Right cardiac atrium (tissue), 5 donors: ENCODE data around the gene PRLH. TPM values are rescaled to one million over a fixed set of nuclear protein-coding genes. Genes with fewer than 3 reads are reported as not detected.

ENCODE experiments used
- ATAC-seq, 2 donors: fragments of 200-7000 bp; cut with Tn5 transposase; one replicate each; pipeline versions ENCODE4 v1.8.0 to v1.9.1; 2020; ENCODE audit warnings: moderate library complexity in 2 of 2, mild to moderate bottlenecking in 1 of 2
- DNase-seq, 3 donors: peaks; one replicate each; pipeline ENCODE4 v3.0.0-alpha.2; 2020
- H3K27ac ChIP-seq: one replicate; pipeline ENCODE4 v1.5.1; 2013; ENCODE audit warnings: mild to moderate bottlenecking, low read length, control low read depth, moderate library complexity
- H3K27me3 ChIP-seq: one replicate; pipeline ENCODE4 v1.6.1; 2013; ENCODE audit not compliant: control insufficient read depth, insufficient read depth
- H3K4me1 ChIP-seq: one replicate; pipeline ENCODE4 v1.6.1; 2013; ENCODE audit warnings: low read length; ENCODE audit not compliant: control insufficient read depth, insufficient read depth
- H3K4me3 ChIP-seq: one replicate; pipeline ENCODE4 v1.5.1; 2013; ENCODE audit warnings: low read length, control low read depth
- H3K9me3 ChIP-seq: one replicate; pipeline ENCODE4 v1.6.1; 2013; ENCODE audit warnings: low read length; ENCODE audit not compliant: control insufficient read depth
- WGBS: extraction: QIAGEN DNeasy Blood & Tissue Kit; methylation state at CpG from one replicate; pipeline ENCODE4 v1.1.7; 2013; 5-methylcytosine and 5-hydroxymethylcytosine counted together
- intact Hi-C, 4 donors: fragments of 100-400 bp; cut with DNase I; formaldehyde crosslinking; loops; one replicate each; pipeline versions ENCODE4 v1.11.0 to v1.14.0; 2022 to 2023
- polyA plus RNA-seq: library from polyadenylated mRNA; stranded (reverse); fragments of 200-250 nt; gene quantifications from one replicate; pipeline ENCODE4 v1.2.3, GENCODE V29; 2013
- total RNA-seq, 4 donors: library from RNA; stranded (reverse); fragmentation: NEBNext Ultra II Directional; extraction: Animal tissue kit (Norgen Biotek cat#: 25700); gene quantifications; one replicate each; pipeline ENCODE4 v1.2.1, GENCODE V29; 2021
- donor health status: healthy with polysubstance abuse.
- donor health status: DM: no; HTN: yes; CAD: no.
- donor health status: DM: no; HTN: no; CAD: no.
- donor health status: DM: no; HTN: yes; CAD: no; lungs with severe emphysema.
- donor health status: DM: yes; HTN: yes; CAD: no.

PRLH gene
- total and polyA plus RNA-seq, 5 donors = not detected

DNA sequence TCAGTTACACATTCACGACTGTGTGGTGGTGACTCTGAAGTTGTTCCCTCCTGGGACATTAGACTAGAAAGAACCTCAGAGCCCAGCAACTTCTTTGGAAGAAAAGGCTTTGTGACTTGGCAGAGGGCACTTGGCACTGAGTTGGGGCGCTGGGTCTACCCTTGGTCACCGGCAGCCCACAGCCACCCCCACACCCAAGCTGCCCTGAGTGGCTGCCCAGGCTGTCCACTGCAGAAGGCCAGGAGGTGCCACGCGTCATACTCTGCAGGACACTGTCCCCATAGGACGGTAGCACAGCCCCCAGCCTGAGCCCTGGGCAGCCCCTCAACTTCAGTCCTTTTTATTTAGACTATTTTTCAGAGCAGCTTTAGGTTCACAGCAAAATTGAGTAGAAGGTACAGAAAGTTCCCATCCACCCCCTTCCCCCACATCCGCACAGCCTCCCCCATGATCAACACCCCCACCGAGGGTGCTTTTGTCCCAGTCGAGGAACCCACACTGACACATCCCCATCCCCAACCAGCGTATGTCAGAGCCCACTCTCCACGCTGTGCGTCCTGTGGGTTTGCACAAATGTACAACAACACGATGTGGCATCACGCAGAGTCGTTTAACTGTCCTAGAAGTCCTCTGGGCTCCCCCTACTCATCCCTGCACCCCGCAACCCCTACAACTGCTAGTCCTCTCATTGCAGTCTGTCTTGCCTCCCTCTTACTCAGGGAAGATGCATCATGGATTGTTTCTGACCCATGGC, 1.1 kb downstream of the PRLH start:
- WGBS = 82% methylated on average over 16 of the region's 16 CpGs
- intact Hi-C loops = no loop called here
- DNase-seq = no peak

DNA sequence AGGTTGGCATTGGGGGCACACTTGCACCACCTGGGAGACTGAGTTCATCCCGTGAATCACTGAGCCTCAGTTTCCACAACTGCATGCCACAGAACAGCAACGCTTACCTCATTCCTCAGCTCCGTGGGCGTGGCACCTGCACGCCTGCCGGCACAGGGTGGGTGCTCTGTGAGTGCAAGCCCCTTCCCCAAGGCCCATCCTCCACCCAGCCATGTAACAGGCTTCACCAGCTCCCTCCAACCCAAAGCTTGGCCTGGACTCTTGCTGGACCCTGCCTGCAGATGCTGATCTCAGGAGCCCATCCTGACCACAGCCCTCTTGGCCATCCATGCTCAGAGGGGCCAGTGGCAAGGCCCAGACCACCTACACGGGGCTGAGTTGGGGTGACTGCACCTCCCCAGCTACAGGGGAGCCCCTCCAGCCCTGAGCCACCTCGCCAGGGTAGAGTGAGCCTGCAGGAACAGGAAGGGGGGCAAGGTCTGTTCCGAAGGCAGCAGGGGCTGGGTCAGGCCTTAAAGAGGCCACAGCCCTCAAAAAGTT, 1.8 kb downstream of the PRLH start:
- ATAC-seq (no peak), DNase-seq (no peak)
- no peaks in the 10 kb centered on the region for H3K4me1 ChIP-seq
- no peaks in the 10 kb centered on the region for H3K27me3 ChIP-seq
- H3K4me3 ChIP-seq = no peak overlapping the region
- H3K27ac ChIP-seq = no peak overlapping the region
- no peaks in the 10 kb centered on the region for H3K9me3 ChIP-seq
- intact Hi-C loops = no loop called here
- 79% methylated on average over 9 of the region's 9 CpGs for WGBS

More for the DNA sequence above, 1.1 kb downstream of the PRLH start:
- no peak for ATAC-seq
- H3K27ac ChIP-seq = no peak overlapping the region
- no peaks in the 10 kb centered on the region for H3K27me3 ChIP-seq
- H3K4me3 ChIP-seq = no peak overlapping the region
- no peaks in the 10 kb centered on the region for H3K9me3 ChIP-seq
- no peaks in the 10 kb centered on the region for H3K4me1 ChIP-seq

DNA sequence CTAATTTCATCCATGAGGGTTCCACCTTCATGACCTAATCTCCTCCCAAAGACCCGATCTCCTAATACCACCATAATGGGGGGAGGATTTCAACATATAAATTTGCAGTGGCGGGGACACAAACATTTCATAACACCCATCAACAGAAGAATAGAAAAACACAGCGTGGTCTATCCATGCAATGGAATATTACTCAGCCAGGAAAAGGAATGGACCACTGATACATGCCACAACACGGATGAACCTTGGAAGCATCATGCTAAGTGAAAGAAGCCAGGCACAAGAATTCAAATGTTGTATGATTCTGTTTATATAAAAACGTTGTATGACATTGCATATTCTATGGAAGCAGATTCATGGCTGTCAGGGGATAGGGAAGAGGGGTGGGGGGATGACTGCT, 2.7 kb downstream of the PRLH start:
- Histone ChIP-seq H3K9me3 (no peaks in the 10 kb centered on the region), H3K4me1 (no peaks in the 10 kb centered on the region), H3K27ac (no peak overlapping the region), H3K27me3 (no peaks in the 10 kb centered on the region), H3K4me3 (no peak overlapping the region)
- WGBS = 88% methylated on average over 5 of the region's 5 CpGs
- intact Hi-C loops = no loop called here
- DNase-seq (no peak), ATAC-seq (no peak)

DNA sequence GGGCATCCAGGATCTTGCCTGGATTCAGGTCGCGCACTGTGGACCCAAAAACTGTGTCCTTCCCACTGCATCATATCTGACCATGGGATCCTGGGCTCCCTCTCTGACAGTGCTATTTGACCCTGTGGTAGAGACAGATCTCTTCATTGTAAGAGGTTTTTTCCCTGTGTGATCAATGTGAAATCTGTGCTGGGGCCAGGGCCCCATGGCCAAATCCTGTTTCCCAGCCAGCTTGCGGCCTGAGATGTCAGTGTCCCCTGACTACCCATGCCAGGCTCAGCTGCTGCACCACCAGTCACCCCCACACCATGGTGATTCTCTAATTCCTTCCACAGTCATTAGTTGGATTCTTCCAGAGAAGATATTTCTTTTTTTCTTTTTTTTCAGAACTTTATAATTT, 3.5 kb downstream of the PRLH start:
- over 99% methylated on average over 3 of the region's 3 CpGs for WGBS
- Histone ChIP-seq H3K27ac (no peak overlapping the region), H3K4me3 (no peak overlapping the region), H3K4me1 (no peaks in the 10 kb centered on the region), H3K27me3 (no peaks in the 10 kb centered on the region), H3K9me3 (no peaks in the 10 kb centered on the region)
- DNase-seq (no peak), ATAC-seq (no peak)
- intact Hi-C loops = loop anchor here in 3 of 4 donors (2.0 to 10.0 kb wide), 4 partner anchors 55 to 445 kb away; no protein-coding TSS in a partner anchor

DNA sequence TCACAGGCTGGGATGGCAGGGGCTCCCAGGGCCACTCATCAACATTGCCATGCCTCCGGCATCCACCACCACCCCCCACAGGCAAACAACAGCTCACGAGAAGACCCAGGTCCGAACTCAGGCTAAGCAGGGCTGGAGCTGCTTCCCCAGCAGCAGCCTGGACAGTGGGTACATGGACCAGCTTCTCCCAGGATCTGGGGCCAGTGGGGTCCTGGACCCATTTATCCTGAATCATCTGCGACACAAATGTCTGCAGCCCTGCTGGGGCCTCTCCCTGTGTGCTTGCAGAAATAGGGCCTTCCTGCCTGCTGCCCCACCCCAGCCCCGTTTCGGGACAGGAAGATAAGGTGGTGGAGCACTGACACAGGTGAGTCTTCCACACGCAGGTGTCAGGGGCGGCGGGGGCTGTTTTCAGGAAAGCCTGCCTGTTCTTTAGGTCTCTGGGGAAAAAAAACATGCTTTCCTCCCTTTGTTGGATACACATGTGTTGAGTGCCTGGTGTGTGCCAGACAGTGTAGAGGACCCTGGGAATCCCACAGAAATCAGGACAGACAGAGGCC, 4.5 kb downstream of the PRLH start:
- H3K27me3 ChIP-seq = no peaks in the 10 kb centered on the region
- no peaks in the 10 kb centered on the region for H3K9me3 ChIP-seq
- H3K4me3 ChIP-seq = no peak overlapping the region
- no peak overlapping the region for H3K27ac ChIP-seq
- ATAC-seq (no peak), DNase-seq (peak in 1 of 3 donors; percentile 30)
- WGBS = 89% methylated on average over 9 of the region's 9 CpGs
- no peaks in the 10 kb centered on the region for H3K4me1 ChIP-seq
- intact Hi-C loops = loop anchor here in 3 of 4 donors (2.0 to 10.0 kb wide), 4 partner anchors 56 to 446 kb away; no protein-coding TSS in a partner anchor

DNA sequence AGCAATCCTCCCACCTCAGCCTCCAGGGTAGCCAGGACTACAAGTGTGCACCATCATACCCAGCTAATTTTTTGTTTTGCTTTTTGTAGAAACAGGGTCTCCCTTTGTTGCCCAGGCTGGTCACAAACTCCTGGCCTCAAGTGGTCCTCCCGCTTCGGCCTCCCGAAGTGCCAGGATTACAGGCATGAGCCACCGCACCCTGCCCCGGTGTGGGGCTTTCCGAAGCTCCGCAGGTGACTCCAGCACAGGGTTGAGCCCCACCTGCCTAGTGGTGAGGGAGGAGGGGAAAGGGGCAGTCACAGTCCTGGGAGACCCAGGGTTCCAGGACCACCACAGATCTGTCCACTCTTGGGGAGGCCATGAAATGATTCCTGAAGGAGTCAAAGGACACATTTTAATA, 5.2 kb downstream of the PRLH start:
- peak in 1 of 2 donors; percentile 1 for ATAC-seq
- peak in 1 of 3 donors; percentile 58 for DNase-seq
- WGBS = 95% methylated on average over 7 of the region's 7 CpGs
- intact Hi-C loops = loop anchor here in 3 of 4 donors (2.0 to 10.0 kb wide), 4 partner anchors 57 to 447 kb away; no protein-coding TSS in a partner anchor
- Histone ChIP-seq H3K9me3 (no peaks in the 10 kb centered on the region), H3K27ac (no peak overlapping the region), H3K27me3 (no peaks in the 10 kb centered on the region), H3K4me1 (no peaks in the 10 kb centered on the region), H3K4me3 (no peak overlapping the region)

DNA sequence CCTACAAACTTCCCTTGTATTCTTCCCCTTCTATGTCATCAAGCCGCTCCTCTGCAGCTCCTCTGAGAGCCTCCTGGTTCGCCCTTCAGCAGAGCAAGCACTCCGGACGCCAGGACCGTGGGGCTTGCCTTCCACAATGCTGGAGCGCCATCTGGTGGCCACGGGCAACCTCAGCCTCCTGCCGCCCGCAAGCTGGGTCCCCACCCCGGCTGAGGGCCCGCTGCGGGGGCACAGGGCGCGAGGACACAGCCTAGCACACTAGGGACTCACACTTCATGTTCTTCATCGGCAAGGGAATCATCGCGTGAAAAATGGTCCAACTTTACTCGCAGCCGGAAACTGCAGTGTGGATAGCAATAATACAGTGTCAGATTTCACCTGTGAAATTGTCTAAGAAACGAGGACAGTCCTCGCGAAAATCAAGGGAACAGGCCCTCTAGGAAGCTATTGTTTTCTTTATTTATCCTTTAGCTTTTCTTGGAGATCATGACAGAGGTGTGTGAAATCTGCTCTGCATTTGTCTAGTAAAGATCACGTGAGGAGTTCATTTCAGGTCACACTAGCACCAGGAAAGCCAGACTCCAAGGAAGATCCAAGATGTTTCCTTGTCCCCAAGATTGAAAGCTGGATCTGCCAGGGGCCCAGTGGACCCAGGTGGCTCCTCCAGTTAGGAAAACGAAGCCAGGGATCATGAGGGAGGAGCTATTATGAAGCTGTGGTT, 5.8 kb downstream of the PRLH start:
- peak; percentile 92 to 96 (median 96) for DNase-seq
- no peaks in the 10 kb centered on the region for H3K27me3 ChIP-seq
- H3K4me1 ChIP-seq = no peaks in the 10 kb centered on the region
- ATAC-seq = peak; percentile 88 to 91
- no peak overlapping the region for H3K27ac ChIP-seq
- no peak overlapping the region for H3K4me3 ChIP-seq
- intact Hi-C loops = loop anchor here in 3 of 4 donors (2.0 to 10.0 kb wide), 4 partner anchors 60 to 447 kb away; no protein-coding TSS in a partner anchor
- 8% methylated on average over 24 of the region's 24 CpGs for WGBS
- H3K9me3 ChIP-seq = no peaks in the 10 kb centered on the region

DNA sequence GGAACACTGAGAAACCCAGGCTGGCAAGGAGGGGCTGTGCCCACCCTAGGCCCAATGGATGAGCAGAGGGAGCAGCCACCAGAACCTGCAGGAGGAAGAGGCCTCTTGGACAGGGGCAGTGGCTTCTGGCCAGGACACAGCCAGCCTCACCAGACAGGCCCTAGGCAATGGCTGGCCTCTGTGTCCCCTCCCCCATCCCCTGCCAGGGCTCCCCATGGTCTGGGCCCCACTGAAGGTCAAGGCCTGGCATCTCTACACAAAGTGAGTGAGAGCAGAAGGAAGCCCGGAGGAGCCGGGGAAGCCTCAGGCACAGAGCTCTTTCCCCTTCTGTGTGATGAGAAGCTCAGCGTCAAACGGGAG, 6.3 kb downstream of the PRLH start:
- 82% methylated on average over 4 of the region's 4 CpGs for WGBS
- no peaks in the 10 kb centered on the region for H3K27me3 ChIP-seq
- intact Hi-C loops = loop anchor here in 3 of 4 donors (2.0 to 10.0 kb wide), 4 partner anchors 60 to 448 kb away; no protein-coding TSS in a partner anchor
- no peak for ATAC-seq
- DNase-seq = peak in 1 of 3 donors; percentile 47
- H3K27ac ChIP-seq = no peak overlapping the region
- no peak overlapping the region for H3K4me3 ChIP-seq
- no peaks in the 10 kb centered on the region for H3K4me1 ChIP-seq
- H3K9me3 ChIP-seq = no peaks in the 10 kb centered on the region

DNA sequence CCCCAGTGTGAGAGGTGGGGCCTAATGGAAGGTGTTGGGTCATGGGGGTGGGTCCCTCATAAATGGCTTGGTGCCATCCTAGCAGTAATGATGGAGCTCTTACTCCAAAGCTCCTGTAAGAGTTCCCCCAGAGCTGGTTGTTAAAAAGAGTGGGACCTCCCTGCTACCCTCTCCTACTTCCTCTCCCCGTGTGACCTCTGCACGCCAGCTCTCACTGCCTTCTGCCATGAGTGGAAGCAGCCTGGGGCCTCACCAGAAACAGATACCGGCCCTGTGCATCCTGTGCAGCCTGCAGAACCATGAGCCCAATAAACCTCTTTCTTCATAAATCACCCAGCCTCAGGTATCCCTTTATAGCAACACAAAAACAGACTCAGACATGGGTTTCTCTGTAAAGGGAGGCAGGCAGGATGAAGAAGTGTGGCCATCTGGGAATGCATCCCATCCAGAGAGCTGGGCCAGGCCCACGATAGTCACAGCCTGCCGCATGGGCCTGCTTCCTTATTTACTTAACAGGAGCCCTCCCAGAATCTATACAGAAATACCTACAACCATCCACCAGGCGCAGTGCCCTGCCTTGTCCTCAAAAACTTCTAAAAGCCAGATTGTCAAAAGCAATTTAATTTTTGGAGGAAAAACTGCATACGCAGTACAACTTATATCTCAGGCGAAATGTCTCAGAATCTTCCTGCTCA, 7.5 kb downstream of the PRLH start:
- Histone ChIP-seq H3K4me3 (no peak overlapping the region), H3K4me1 (no peaks in the 10 kb centered on the region), H3K27ac (no peak overlapping the region), H3K27me3 (no peaks in the 10 kb centered on the region), H3K9me3 (no peaks in the 10 kb centered on the region)
- DNase-seq (no peak), ATAC-seq (no peak)
- intact Hi-C loops = loop anchor here in 3 of 4 donors (2.0 to 10.0 kb wide), 4 partner anchors 62 to 449 kb away; no protein-coding TSS in a partner anchor
- 89% methylated on average over 8 of the region's 8 CpGs for WGBS

DNA sequence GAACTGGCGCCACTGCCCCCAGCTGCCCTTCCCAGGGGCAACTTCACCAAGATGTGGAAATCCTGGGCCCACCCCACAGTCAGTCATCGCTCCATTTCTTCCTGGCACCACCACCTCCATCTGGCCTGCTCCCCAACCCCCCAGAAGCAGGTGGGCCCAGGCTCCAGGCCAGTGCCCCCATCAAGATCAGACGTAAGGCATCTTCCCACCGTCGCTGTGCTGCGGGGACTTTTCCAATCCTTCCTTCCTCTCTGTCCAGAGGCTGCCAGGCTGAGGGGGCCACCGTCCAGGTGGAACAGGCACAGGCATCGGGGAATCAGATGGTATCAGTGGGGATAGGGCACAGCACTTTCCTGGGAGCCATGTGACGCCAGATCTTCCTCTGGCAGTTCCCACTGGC, 8.1 kb downstream of the PRLH start:
- Histone ChIP-seq H3K4me3 (no peak overlapping the region), H3K27ac (no peak overlapping the region), H3K9me3 (no peaks in the 10 kb centered on the region), H3K4me1 (no peaks in the 10 kb centered on the region), H3K27me3 (no peaks in the 10 kb centered on the region)
- ATAC-seq (no peak), DNase-seq (peak in 2 of 3 donors; percentile 22 to 40)
- WGBS = 86% methylated on average over 9 of the region's 9 CpGs
- intact Hi-C loops = loop anchor here in 3 of 4 donors (5.0 to 10.0 kb wide), 3 partner anchors 62 to 450 kb away; no protein-coding TSS in a partner anchor
